H1 (cell line): ENCODE data around the gene HMG20A. TPM values are rescaled to one million over a fixed set of nuclear protein-coding genes. Genes with fewer than 3 reads are reported as not detected.

Experiments used
- EZH2 ChIP-seq: fragments of 200-600 bp; sonication (generic); IDR thresholded peaks from 2 replicates; pipeline ENCODE4 v1.7.1; 2012; ENCODE audit warnings: low read depth, mild to moderate bottlenecking, moderate library complexity, low read length, inconsistent platforms; ENCODE audit not compliant: severe bottlenecking
- KDM1A ChIP-seq: fragments of 200-600, 300-600 bp; sonication (generic); IDR thresholded peaks from 2 replicates; pipeline ENCODE4 v1.7.1; 2016; ENCODE audit warnings: mild to moderate bottlenecking, low read length, borderline replicate concordance
- MAFK ChIP-seq: IDR thresholded peaks from 2 replicates; pipeline ENCODE4 v1.6.1; 2012; ENCODE audit warnings: low read depth, mild to moderate bottlenecking, improper control_type of control experiment, low read length
- TEAD4 ChIP-seq: IDR thresholded peaks from 2 replicates; pipeline ENCODE4 v1.6.1; 2012; ENCODE audit warnings: low read depth, low read length, inconsistent platforms, mixed read lengths
- polyA plus RNA-seq, 7 experiments: library from polyadenylated mRNA; depleted of rRNA in 3 of 7; stranded (reverse) in 5 of 7; unstranded in 2 of 7; fragments of >200 nt in 5 of 7; fragments of 200-250 nt in 2 of 7; gene quantifications; 1 replicate in 5 of 7; 2 replicates in 1 of 7; 4 replicates in 1 of 7; pipeline versions ENCODE4 v1.2.1 to v1.2.3, GENCODE V29; 2011 to 2013; ENCODE audit warnings: missing spikeins in 2 of 7, mixed read lengths in 2 of 7
- total RNA-seq: library from RNA; stranded (reverse); fragmentation: NEBNext Ultra II Directional; extraction: Animal tissue kit (Norgen Biotek cat#: 25700); gene quantifications from 2 replicates; pipeline ENCODE4 v1.2.1, GENCODE V29; 2021

Gene HMG20A
- total and polyA plus RNA-seq, 2 of the 8 experiments (the other 6 are each of a cell fraction or from before 2014, with no cell fraction given): 52.1 to 59.7 TPM

DNA sequence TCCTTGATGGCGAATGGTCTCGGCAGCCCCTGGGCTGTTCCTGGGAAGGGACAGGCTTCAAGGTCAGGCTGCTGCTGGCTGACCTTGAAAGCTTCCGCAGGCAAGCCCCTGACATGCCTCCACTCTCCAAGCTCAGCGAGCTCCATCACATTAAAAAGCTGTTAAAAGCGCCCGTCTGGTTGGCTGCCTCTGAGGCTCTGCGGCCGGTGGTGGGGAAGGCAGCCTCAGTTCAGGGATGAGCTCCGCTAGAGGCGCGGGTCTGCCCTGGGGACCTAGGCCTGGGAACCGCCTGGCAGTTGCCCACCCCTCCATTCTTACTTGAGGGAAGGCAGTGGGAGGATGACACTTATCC is 108.3 kb downstream of the HMG20A start (continued):
- no peak for TF ChIP-seq MAFK
- no peak for TF ChIP-seq TEAD4
- no peak for TF ChIP-seq EZH2
- no peak for TF ChIP-seq KDM1A
